ENCODE measurements around the gene ACOT7.

ACOT7 gene

GRCh38 chr1:6298940-6299465, 94.6 kb downstream of the ACOT7 start:
- no peaks in the 10 kb centered on the region for H3K79me2 ChIP-seq (ENCODE audit: insufficient read depth, low read length)
- no peaks in the 10 kb centered on the region for H4K20me1 ChIP-seq (ENCODE audit: low read depth, low read length)
- H2AFZ ChIP-seq (ENCODE audit: low read depth, low read length, severe bottlenecking) = no peak overlapping the region
- H3K36me3 ChIP-seq (ENCODE audit: low read length) = no peaks in the 10 kb centered on the region
- no peak overlapping the region for H3K27ac ChIP-seq (ENCODE audit: low read depth, low read length)
- no peak overlapping the region for H3K4me2 ChIP-seq (ENCODE audit: low read depth, low read length, poor library complexity, severe bottlenecking)
- H3K4me3 ChIP-seq (ENCODE audit: insufficient read depth, low read length, poor library complexity, severe bottlenecking) = no peak overlapping the region
- TF ChIP-seq CTCF (IDR thresholded peaks at IDR 0.05; ENCODE audit: insufficient read depth, low read length, poor library complexity, severe bottlenecking) (no peak), EZH2phosphoT487 (conservative IDR thresholded peaks at IDR 0.05; ENCODE audit: low read length) (no peak)
- no peaks in the 10 kb centered on the region for H3K9me2 ChIP-seq (replicated peaks; ENCODE audit: insufficient read depth, low read length)
- H3F3A ChIP-seq (ENCODE audit: insufficient read depth) = no peaks in the 10 kb centered on the region
- no peaks in the 10 kb centered on the region for H3K27me3 ChIP-seq (ENCODE audit: low read length)
- no peaks in the 10 kb centered on the region for H3K9me3 ChIP-seq (ENCODE audit: insufficient read depth, low read length)
- H3K9ac ChIP-seq (ENCODE audit: low read length) = no peak overlapping the region

- Histone ChIP-seq H3K79me2 (ENCODE audit: insufficient read depth, low read length) (no peaks in the 10 kb centered on the region), H2AFZ (ENCODE audit: low read depth, low read length, severe bottlenecking) (no peak overlapping the region), H3K4me3 (ENCODE audit: insufficient read depth, low read length, poor library complexity, severe bottlenecking) (no peak overlapping the region), H3K27ac (ENCODE audit: low read depth, low read length) (no peak overlapping the region), H3K9me3 (ENCODE audit: insufficient read depth, low read length) (no peaks in the 10 kb centered on the region), H3K36me3 (ENCODE audit: low read length) (no peaks in the 10 kb centered on the region), H3K27me3 (ENCODE audit: low read length) (no peaks in the 10 kb centered on the region), H3K4me2 (ENCODE audit: low read depth, low read length, poor library complexity, severe bottlenecking) (no peak overlapping the region), H3K9me2 (replicated peaks; ENCODE audit: insufficient read depth, low read length) (no peaks in the 10 kb centered on the region), H3F3A (ENCODE audit: insufficient read depth) (no peaks in the 10 kb centered on the region), H3K9ac (ENCODE audit: low read length) (no peak overlapping the region), H4K20me1 (ENCODE audit: low read depth, low read length) (no peaks in the 10 kb centered on the region)
- TF ChIP-seq EZH2phosphoT487 (conservative IDR thresholded peaks at IDR 0.05; ENCODE audit: low read length) (no peak), CTCF (IDR thresholded peaks at IDR 0.05; ENCODE audit: insufficient read depth, low read length, poor library complexity, severe bottlenecking) (no peak)
Observed at GRCh38 chr1:6298530-6298929, 95.0 kb downstream of the ACOT7 start.

- Histone ChIP-seq H2AFZ (ENCODE audit: low read depth, low read length, severe bottlenecking) (no peak overlapping the region), H3K27ac (ENCODE audit: low read depth, low read length) (no peak overlapping the region), H3K9me3 (ENCODE audit: insufficient read depth, low read length) (no peaks in the 10 kb centered on the region), H3K4me3 (ENCODE audit: insufficient read depth, low read length, poor library complexity, severe bottlenecking) (no peak overlapping the region), H3F3A (ENCODE audit: insufficient read depth) (no peaks in the 10 kb centered on the region), H3K79me2 (ENCODE audit: insufficient read depth, low read length) (no peaks in the 10 kb centered on the region), H3K36me3 (ENCODE audit: low read length) (no peaks in the 10 kb centered on the region), H4K20me1 (ENCODE audit: low read depth, low read length) (no peaks in the 10 kb centered on the region), H3K4me2 (ENCODE audit: low read depth, low read length, poor library complexity, severe bottlenecking) (no peak overlapping the region), H3K27me3 (ENCODE audit: low read length) (no peaks in the 10 kb centered on the region), H3K9ac (ENCODE audit: low read length) (no peak overlapping the region), H3K9me2 (replicated peaks; ENCODE audit: insufficient read depth, low read length) (no peaks in the 10 kb centered on the region)
- no peak for TF ChIP-seq CTCF (IDR thresholded peaks at IDR 0.05; ENCODE audit: insufficient read depth, low read length, poor library complexity, severe bottlenecking)
- TF ChIP-seq EZH2phosphoT487 (conservative IDR thresholded peaks at IDR 0.05; ENCODE audit: low read length) = no peak
Observed at GRCh38 chr1:6295910-6296309, 97.7 kb downstream of the ACOT7 start.

Data from SU-DHL-6 (cell line).